ENCODE results near the gene MGST3.
"Not testable (repeated sequence)": the region's sequence is repeated elsewhere in the genome, so short reads cannot be mapped to it uniquely, and the experiment has no call there.

MGST3 gene

DNA sequence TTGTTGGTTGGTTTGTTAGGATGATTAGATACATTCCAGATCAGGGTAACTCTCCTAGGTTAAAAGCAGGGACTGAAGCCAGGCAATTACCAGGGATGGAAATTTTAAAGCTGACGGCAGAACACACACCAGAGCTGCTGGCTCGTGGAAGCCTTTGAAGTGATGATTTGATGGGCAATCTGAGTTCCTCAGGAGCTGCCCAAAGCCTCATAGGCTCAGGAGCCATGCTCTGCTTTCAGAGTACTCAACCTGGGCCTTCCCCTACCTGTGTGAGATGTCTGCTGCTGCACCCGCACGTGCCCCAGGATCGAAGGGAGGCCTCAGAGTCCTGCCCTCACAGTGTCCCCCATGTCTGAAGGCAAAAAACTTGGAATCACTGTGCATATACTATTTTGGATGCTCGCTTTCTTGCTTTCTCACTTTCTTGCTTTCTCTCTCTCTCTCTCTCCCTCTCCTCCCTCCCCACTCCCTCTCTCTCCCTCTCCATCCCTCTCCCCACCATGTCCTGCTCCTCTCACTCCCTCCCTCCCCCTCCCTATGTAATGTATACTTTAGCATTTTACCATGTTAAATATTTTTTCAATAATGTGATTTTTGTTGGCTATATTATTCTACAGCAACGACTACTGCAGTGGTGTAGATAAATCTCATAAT lies 18.0 kb downstream of the MGST3 start:
- in situ Hi-C loops (cut with MboI; ENCODE audit: low sequenced_read_pairs): no loop called here

DNA sequence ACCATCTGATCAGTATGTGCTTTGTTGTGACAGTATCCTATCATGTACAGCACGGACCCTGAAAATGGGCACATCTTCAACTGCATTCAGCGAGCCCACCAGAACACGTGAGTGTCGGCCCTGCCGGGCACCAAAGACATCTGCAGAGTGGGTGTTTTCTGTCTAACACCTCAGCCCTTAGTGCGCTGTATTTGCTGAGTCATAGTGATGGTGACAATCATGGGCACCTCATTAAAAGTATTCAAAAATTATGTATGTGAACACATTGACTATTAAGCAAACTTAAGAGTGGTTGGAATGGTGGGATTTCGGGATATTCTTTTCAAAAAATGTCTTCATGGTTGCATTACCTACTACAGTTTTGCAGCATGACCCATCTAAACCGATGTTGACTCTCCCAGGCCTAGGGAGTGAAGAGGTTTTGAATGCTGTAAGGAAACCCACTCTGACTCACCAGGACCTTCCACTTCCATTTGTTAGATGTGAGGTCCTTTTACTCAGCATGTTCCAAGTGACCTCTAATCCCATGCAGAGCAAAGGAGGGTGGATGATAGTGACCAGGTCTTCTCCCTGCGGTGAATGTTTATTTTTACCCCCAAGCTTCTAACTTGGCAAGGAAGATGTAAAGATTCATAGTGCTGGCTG lies 20.1 kb downstream of the MGST3 start:
- in situ Hi-C loops (cut with MboI; ENCODE audit: low sequenced_read_pairs): no loop called here

DNA sequence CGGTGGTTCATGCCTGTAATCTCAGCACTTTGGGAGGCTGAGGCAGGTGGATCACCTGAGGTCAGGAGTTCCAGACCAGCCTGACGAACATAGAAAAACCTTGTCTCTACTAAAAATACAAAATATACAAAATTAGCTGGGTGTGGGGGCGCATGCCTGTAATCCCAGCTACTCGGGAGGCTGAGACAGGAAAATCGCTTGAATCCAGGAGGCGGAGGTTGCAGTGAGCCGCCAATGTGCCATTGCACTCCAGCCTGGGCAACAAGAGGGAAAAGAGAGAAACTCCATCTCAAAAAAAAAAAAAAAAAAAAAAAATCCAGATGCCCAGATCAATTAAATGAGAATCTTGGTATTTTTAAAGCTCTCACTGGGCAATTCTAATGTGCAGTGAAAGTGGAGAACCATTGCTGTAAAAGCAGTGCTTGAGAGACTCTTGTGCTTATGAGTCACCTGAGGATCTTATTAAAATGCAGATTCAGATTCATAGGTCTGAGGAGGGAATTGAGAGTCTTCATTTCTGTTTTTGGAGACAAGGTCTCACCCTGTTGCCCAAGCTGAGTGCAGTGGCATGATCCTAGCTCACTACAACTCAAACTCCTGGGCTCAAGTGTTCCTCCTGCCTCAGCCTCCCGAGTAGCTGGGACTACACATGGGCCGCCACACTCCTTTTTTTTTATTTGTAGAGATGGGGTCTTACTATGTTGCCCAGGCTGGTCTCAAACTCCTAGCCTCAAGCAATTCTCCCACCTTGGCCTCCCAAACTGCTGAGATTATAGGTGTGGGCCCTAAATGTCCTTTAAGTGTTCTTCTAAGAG lies 27.9 kb downstream of the MGST3 start:
- in situ Hi-C loops (cut with MboI; ENCODE audit: low sequenced_read_pairs): not testable (repeated sequence)

DNA sequence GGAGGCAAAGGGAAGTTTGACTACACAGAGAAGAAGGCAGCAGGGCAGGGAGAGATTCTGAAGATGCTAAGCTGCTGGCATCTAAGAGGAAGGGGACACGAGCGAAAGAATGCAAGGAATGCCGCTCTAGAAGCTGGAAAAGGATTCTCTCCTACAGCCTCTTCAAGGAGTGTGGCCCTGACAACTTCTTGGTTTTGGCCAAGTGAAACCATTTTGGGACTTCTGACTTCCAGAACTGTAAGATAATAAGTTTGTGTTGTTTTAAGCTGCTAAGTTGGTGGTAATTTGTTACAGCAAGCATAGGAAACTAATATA lies 28.5 kb downstream of the MGST3 start:
- in situ Hi-C loops (cut with MboI; ENCODE audit: low sequenced_read_pairs): no loop called here

DNA sequence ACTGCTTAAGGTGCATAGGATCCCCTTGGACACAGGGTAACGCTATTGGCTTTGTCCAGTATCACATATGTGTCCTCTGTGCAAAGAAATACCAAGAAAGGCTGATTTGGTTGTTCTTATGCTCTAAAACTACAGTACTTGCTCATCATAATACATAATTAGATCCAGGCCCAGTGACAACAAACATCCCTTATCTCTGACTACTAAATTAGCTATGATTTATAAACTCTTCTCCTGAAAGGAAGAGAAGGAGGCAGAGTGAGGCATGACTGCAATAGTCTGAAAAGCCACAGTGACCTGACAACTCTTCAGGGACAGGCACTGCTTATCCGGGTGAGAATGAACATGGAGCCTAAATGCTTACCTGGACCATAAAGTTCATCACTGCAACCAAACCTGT lies 30.7 kb downstream of the MGST3 start:
- in situ Hi-C loops (cut with MboI; ENCODE audit: low sequenced_read_pairs): no loop called here

DNA sequence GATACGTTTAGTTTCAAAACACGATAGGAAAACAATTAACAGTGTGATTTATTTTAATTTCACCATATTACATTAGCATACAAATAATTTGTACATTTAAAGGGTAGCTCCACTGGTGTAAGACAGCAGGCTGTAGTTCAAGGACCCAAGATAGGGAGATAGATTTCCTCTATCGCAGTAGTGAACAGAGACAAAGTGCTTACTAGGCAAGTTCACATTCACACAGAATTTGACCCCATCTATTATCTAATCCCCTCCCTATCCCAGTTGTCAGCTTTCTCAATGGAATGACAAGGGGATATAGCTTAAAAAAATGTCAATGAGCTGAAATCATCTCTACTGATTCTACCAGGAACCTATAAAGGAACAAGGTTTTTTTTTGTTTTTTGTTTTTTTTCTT lies 31.2 kb downstream of the MGST3 start:
- in situ Hi-C loops (cut with MboI; ENCODE audit: low sequenced_read_pairs): no loop called here

DNA sequence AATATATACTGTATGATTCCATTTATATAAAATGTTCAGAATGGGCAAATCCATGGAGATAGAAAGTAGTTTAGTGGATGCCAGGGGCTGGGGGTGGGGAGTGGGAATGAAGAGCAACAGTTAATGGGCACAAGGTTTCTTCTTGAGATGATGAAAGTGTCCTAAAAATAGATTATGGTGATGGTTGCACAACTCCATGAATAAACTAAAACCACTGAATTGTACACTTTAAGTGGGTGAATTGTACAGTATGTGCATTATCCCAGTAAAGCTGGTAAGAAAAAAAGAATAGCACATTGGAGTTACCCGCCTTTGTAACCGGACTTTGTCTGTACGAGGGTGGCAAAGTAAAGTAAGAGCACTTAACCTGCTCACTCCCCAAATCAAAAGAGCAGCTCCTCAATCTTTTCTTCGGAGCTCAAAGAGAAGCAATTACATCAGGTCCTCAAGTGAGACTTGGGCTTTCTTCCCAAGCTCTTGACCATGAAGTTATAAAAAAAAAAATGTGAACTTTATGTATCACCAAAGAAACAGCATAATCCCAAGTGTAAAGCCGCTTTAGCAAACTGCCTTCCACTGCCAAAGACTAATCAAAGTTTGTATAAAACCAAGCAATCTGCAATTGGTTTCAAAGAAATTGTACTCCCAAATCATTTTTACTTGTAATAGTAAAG lies 35.3 kb downstream of the MGST3 start:
- in situ Hi-C loops (cut with MboI; ENCODE audit: low sequenced_read_pairs): no loop called here

DNA sequence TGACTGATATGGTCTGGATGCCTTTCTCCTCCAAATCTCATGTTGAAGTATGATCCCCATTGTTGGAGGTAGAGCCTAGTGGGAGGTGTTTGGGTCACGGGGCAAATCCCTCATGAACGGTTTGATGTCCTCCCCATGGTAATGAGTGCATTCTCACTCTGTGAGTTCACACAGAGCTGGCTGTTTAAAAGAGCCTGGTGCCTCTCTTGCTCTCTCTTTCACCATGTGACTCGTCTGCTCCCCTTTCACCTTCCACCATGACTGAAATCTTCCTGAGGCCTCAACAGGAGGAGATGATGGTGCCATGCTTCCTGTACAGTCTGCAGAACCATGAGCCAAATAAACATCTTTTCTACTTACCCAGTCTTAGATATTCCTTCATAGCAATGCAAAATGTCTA lies 37.1 kb downstream of the MGST3 start:
- in situ Hi-C loops (cut with MboI; ENCODE audit: low sequenced_read_pairs): no loop called here

DNA sequence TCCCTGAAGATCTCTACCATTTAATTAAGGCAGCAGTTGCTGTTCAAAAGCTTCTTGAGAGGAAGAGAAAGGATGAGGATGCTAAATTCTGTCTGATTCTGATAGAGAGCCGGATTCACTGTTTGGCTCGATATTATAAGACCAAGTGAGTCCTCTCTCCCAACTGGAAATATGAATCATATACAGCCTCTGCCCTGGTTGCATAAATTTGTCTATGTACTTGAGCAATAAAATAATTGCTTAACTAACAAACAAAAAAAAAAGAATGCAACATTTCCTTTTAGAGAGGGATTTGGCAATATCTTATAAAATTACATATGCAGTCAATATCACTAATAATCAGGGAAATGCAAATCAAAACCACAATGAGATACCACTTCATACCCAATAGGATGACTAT lies 40.5 kb downstream of the MGST3 start:
- in situ Hi-C loops (cut with MboI; ENCODE audit: low sequenced_read_pairs): no loop called here

DNA sequence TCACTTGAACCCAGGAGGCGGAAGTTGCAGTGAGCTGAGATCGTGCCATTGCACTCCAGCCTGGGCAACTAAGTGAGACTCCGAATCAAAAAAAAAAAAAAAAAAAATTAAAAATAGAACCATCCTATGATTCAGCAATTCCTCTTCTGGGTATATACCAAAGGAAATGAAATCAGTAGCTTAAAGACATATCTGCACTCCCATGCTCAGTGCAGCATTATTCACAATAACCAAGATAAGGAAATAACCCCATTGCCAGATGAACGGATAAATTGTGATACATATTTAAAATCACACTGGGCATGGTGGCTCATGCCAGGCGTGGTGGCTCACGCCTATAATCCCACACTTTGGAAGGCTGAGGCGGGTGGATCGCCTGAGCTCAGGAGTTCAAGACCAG lies 43.6 kb downstream of the MGST3 start:
- in situ Hi-C loops (cut with MboI; ENCODE audit: low sequenced_read_pairs): no loop called here

DNA sequence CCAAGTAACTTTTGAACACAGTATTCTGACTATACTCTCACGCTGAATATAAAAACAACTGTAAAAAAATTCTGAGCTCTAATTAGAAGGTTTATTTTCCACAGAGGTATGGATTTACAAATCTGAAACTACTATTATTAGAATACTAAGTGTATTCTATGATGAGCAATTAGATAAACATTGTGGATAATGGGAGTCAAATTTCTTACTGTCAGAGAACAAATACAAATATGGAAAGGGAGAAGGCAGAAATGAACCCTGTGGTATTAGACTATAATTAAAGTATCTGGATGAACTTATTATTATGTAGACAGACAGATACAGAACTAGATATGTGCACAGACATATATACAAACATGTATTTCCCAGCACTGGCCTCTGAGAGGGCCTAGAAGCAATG lies 44.8 kb downstream of the MGST3 start:
- in situ Hi-C loops (cut with MboI; ENCODE audit: low sequenced_read_pairs): no loop called here

DNA sequence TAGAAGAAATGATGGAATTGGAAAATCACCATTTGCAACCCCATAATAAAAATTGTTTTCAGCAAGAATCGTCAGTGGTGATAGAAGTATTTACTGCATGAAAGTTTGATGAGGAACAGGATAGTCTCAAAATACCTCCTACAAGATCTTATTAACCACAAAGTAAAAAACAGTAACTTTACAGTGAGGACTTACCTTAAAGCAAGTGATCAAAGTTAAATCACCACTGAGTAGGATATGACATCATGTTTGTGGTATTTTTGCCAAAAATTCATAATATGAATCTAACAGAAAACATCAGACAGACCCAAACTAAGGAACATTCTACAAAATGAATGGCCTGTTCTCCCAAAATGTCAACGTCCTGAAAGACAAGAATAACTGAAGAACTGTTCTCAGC lies 47.5 kb downstream of the MGST3 start:
- in situ Hi-C loops (cut with MboI; ENCODE audit: low sequenced_read_pairs): no loop called here

DNA sequence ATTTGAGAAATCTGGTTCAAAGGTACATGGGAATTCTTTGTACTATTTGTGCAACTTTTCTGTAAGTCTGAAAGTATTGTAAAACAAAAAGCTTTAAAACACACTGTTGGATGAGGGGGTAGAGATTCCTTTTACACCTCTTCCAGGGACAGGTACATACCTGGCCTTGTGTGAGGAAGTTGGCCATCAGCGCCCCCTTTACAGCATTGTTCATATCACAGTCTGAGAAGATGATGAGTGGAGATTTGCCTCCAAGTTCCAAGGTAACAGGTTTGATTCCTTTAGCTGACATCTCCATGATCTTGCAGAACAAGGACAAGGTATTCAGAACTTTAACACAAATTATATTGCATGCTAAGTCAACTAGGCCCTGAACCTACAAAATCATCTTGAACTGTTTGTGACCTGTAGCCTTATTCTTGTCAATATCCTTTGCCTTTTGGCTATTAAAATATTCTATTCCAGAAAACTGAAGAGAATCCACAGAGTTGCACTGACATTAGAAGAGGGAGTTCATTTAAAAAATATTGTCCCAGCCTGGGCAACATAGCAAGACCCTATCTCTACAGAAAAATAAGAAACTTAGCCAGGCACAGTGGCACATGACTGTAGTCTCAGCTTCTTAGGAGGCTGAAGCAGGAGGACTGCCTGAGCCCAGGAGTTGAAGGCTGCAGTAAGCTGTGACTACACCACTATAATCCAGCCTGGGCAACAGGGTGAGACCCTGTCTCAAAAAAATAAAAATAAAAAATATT lies 48.4 kb downstream of the MGST3 start:
- in situ Hi-C loops (cut with MboI; ENCODE audit: low sequenced_read_pairs): no loop called here

DNA sequence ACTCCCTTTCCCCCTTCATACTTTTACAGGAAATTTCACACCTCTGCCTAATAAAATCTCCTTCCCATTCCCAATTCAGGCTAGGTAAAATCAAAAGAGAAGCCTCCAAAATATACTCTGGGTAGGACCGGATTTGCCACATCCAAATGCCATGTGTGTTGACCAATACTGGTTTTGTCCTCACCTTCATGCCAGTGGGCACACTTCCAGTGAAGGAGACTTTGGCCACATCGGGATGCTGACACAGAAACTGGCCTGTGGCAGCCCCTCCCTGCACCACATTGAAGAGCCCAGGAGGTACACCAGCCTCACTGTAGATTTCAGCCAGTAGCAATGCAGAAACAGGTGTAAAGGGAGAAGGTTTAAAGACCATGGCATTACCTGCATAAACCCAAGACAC lies 49.3 kb downstream of the MGST3 start:
- in situ Hi-C loops (cut with MboI; ENCODE audit: low sequenced_read_pairs): no loop called here

DNA sequence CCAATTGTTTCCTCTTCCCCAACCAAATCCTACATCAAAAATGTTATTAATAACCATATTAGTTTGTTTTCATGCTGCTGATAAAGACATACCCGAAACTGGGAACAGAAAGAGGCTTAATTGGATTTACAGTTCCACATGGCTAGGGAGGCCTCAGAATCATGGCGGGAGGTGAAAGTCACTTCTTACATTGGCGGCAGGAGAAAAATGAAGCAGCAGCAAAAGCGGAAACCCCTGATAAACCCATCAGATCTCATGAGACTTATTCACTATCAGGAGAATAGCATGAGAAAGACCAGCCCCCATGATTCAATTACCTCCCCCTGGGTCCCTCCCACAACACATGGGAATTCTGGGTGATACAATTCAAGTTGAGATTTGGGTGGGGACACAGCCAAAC lies 49.7 kb downstream of the MGST3 start:
- in situ Hi-C loops (cut with MboI; ENCODE audit: low sequenced_read_pairs): not testable (repeated sequence)

DNA sequence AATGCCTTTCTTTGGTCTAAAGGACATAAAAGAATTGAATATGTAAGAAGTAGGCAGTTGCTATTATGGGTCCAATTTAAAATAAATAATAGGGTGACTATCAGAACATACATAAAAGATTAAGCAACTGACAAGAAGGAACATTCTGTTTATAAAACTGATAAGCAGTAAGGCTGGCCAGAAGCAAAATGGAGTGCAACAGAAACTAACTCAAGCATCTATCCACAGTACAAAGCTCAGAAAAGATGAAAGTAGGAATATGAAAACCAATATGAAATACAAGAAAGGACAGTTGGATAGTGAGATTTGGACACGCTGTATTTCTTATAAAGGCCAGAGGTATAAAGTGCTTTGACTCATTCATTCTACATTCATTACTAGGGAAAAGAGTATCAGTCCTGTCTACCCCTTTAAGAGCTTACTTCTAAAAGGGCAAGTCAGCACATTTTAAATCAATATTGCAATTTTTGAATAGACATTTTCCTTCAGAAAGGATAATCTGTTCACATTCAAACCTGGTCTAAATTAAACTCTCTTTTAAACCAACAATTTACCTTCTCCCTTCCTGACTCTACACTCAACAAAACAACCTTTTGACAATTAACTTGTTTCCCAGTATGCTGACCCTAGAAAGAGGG lies 52.9 kb downstream of the MGST3 start:
- in situ Hi-C loops (cut with MboI; ENCODE audit: low sequenced_read_pairs): no loop called here

DNA sequence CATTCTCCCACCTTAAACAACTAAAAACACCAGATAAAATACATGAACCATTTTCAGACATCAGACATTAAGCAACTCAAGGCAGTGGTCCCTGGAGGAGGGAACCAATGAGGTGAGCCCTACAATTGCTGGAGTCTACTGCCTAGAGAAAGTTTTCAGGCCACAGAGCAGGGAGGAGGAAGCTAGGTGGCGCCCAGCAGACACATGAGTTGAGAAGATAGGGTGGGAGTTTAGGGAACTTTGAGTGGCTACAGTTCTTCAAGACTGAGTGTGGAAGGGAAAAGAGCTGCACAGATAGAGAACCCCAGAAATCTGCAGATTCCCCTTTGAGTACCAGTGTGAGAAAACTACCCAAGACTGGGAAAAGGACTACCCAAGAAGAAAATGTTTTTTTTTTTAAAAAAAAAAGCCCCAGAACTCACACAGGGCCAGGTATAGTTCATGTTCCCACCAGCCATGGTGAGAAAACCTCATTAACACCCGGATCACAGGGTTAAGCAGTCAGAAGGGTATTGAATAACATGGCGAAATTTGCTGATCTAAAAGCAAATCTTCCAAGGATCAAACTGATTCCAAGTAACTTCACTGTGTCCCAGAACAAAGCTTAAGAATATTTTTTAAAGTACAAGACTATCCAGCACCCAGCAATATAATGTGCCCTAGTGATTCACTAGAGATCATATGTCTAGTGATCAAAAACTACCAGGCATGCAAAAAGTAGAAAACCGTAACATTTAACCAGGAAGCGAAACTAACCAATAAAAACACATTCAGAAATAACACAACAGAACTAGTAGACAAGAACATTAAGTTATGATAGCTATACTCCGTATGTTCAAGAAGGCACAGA lies 55.3 kb downstream of the MGST3 start:
- in situ Hi-C loops (cut with MboI; ENCODE audit: low sequenced_read_pairs): no loop called here

DNA sequence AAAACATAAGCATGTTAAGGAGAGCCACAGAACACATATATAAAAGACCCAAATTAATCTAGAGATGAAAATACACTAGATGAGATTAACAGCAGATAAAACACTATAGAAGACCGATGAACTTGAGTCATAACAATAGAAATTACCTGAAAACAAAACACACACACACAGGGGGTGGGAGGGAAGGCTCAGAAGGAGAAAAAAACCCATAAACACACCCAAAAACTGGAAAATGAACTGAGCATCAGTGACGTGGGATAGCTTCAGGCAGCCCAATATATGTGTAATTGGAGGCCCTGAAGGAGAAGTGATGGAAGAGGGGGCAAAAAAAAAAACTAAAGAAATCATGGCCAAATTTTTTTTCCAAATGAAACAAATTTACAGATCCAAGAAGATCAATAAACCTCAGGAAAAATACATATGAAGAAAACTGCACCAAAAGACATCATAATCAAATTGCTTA lies 56.0 kb downstream of the MGST3 start:
- in situ Hi-C loops (cut with MboI; ENCODE audit: low sequenced_read_pairs): no loop called here

DNA sequence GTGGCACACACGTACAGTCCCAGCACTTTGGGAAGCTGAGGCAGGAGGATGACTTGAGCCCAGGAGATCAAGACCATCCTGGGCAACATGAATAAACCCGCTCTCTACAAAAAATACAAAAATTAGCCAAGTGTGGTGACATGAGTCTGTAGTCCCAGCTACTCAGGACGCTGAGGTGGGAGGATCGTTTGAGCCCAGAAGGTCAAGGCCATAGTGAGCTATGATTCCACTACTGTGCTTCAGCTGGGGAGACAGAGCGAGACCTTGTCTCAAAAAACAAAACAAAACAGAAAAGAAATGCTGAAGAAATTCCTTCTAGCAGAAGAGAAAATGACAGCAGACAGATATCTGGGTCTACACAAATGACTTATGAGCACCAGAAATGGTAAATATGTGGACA lies 57.0 kb downstream of the MGST3 start:
- in situ Hi-C loops (cut with MboI; ENCODE audit: low sequenced_read_pairs): no loop called here

DNA sequence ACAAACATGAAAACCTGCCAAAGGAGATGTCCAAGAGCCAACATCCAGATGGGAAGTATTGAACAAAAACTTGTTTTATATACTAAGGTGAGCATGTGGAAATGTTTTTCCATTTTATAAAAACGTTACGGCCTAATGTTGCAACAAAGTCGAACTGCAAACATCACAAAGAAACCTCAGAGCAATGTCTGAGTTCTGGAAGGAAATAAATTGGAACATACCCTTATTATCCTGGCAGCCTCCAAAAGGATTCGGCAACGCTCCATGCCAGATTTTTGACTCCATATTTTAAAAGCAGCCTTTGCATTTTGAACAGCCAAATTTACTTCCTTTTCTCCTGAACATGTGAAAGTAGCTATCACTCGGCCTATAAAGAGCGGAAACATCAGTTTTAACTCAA lies 64.0 kb downstream of the MGST3 start:
- in situ Hi-C loops (cut with MboI; ENCODE audit: low sequenced_read_pairs): no loop called here

All from HL-60/S4 treated with phorbol 12-myristate 13-acetate at 8.2 ng/mL for 4 days and 3 days (cell line).